H1 (cell line): ENCODE results near the gene GPR160. TPM values are rescaled to one million over a fixed set of nuclear protein-coding genes. Genes with fewer than 3 reads are reported as not detected.
A peak's percentile ranks its signal among the peaks of the same experiment; 100 is the strongest.

Experiments
- CTCF ChIA-PET: fragments of 300-600 bp; sonication (Branson Sonifier 250); formaldehyde crosslinking; loops from one replicate; lab custom pipeline; 2021; ENCODE audit not compliant: partially characterized antibody; lab: Charles Lee
- POLR2A ChIA-PET: fragments of 300-600 bp; sonication (Branson Sonifier 250); formaldehyde crosslinking; loops from one replicate; lab custom pipeline; 2021; ENCODE audit warnings: inconsistent platforms; ENCODE audit not compliant: partially characterized antibody; lab: Charles Lee
- DNase-seq, 2 experiments: peaks; one replicate each; pipeline versions ENCODE4 v3.0.0 to v3.0.0-alpha.2; 2010 to 2022; ENCODE audit warnings: low spot score in 2 of 2, low read depth in 1 of 2, mixed read lengths in 1 of 2
- FAIRE-seq: peaks from 2 replicates; lab custom pipeline; 2011; peaks lifted over from hg19 to GRCh38; lab: Jason Lieb, UNC
- H2AFZ ChIP-seq: 2 replicates; pipeline ENCODE4 v1.8.1; 2012; ENCODE audit warnings: low read length, inconsistent platforms
- H2AK5ac ChIP-seq: 2 replicates; pipeline ENCODE4 v1.6.1; 2013; ENCODE audit warnings: low read depth, low read length
- H2BK120ac ChIP-seq: replicated peaks from 2 replicates; pipeline ENCODE3; 2013; ENCODE audit warnings: low read depth, low read length, inconsistent platforms
- H2BK12ac ChIP-seq: 2 replicates; pipeline ENCODE4 v1.6.1; 2013; ENCODE audit warnings: low read depth, low read length
- H2BK15ac ChIP-seq: 2 replicates; pipeline ENCODE4 v1.6.1; 2013; ENCODE audit warnings: low read length
- H2BK20ac ChIP-seq: 2 replicates; pipeline ENCODE4 v1.6.1; 2013; ENCODE audit warnings: low read length
- H2BK5ac ChIP-seq: 2 replicates; pipeline ENCODE4 v1.6.1; 2013; ENCODE audit warnings: low read depth, low read length
- H3K14ac ChIP-seq: 2 replicates; pipeline ENCODE4 v1.6.1; 2013; ENCODE audit warnings: inconsistent platforms; ENCODE audit not compliant: insufficient read length
- H3K18ac ChIP-seq: 2 replicates; pipeline ENCODE4 v1.6.1; 2013; ENCODE audit warnings: low read length; ENCODE audit errors: extremely low read depth
- H3K23ac ChIP-seq: 2 replicates; pipeline ENCODE4 v1.6.1; 2013; ENCODE audit warnings: inconsistent platforms; ENCODE audit not compliant: insufficient read length
- H3K23me2 ChIP-seq: 2 replicates; pipeline ENCODE4 v1.6.1; 2013; ENCODE audit warnings: low read depth, low read length
- H3K27ac ChIP-seq: 2 replicates; pipeline ENCODE4 v1.6.1; 2011; ENCODE audit warnings: low read depth, low read length, inconsistent platforms
- H3K27me3 ChIP-seq, 4 experiments: replicated peaks in 1 of 4; 1 replicate in 1 of 4; 2 replicates in 3 of 4; pipeline versions ENCODE4 v1.6.1 to v1.8.1; 2011 to 2013; ENCODE audit warnings: low read length in 3 of 4, mild to moderate bottlenecking in 3 of 4, inconsistent platforms in 2 of 4, mixed read lengths in 2 of 4, moderate library complexity in 1 of 4; ENCODE audit not compliant: control insufficient read depth in 3 of 4, insufficient read depth in 3 of 4; ENCODE audit errors: extremely low read depth in 1 of 4
- H3K36me3 ChIP-seq, 4 experiments: 2 replicates each; pipeline versions ENCODE4 v1.6.1 to v1.8.1; 2011 to 2013; ENCODE audit warnings: mild to moderate bottlenecking in 4 of 4, low read length in 3 of 4, moderate library complexity in 2 of 4, control low read depth in 1 of 4, inconsistent platforms in 1 of 4; ENCODE audit not compliant: insufficient read depth in 4 of 4, control insufficient read depth in 2 of 4
- H3K4ac ChIP-seq: replicated peaks from 2 replicates; pipeline ENCODE3; 2013; ENCODE audit warnings: low read length, low read depth, mixed read lengths, inconsistent platforms; ENCODE audit not compliant: insufficient read length
- H3K4me1 ChIP-seq, 4 experiments: replicated peaks in 1 of 4; 1 replicate in 1 of 4; 2 replicates in 3 of 4; pipeline versions ENCODE4 v1.6.1 to v1.8.1; 2011 to 2013; ENCODE audit warnings: low read length in 3 of 4, inconsistent platforms in 2 of 4, mixed read lengths in 1 of 4; ENCODE audit not compliant: insufficient read depth in 4 of 4, control insufficient read depth in 3 of 4
- H3K4me2 ChIP-seq, 2 experiments: 2 replicates each; pipeline versions ENCODE4 v1.6.1 to v1.8.1; 2011 to 2013; ENCODE audit warnings: low read depth in 2 of 2, low read length in 2 of 2, control low read depth in 1 of 2, inconsistent platforms in 1 of 2, mild to moderate bottlenecking in 1 of 2; ENCODE audit not compliant: insufficient read depth in 1 of 2
- H3K4me3 ChIP-seq, 4 experiments: fragments of 200-600, 300-600 bp in 1 of 4; sonication (generic), shearing (Covaris generic), sonication (Bioruptor Twin) in 1 of 4; 2 replicates each; pipeline versions ENCODE4 v1.5.1 to v1.8.1; 2011 to 2016; ENCODE audit warnings: low read length in 4 of 4, low read depth in 3 of 4, control low read depth in 2 of 4, inconsistent platforms in 2 of 4, mild to moderate bottlenecking in 2 of 4, mixed read lengths in 1 of 4, moderate library complexity in 1 of 4; ENCODE audit not compliant: insufficient read depth in 2 of 4; ENCODE audit errors: extremely low read depth in 1 of 4
- H3K56ac ChIP-seq: replicated peaks from 2 replicates; pipeline ENCODE3; 2013; ENCODE audit warnings: low read depth, mild to moderate bottlenecking, mixed read lengths, low read length, inconsistent platforms; ENCODE audit not compliant: insufficient read length
- H3K79me1 ChIP-seq: 2 replicates; pipeline ENCODE4 v1.6.1; 2013; ENCODE audit warnings: low read depth, low read length, control low read depth
- H3K79me2 ChIP-seq, 2 experiments: 2 replicates each; pipeline versions ENCODE4 v1.6.1 to v1.8.1; 2012 to 2013; ENCODE audit warnings: low read length in 2 of 2, mild to moderate bottlenecking in 2 of 2, inconsistent platforms in 1 of 2; ENCODE audit not compliant: insufficient read depth in 2 of 2, control insufficient read depth in 1 of 2
- H3K9ac ChIP-seq, 4 experiments: replicated peaks in 1 of 4; 1 replicate in 1 of 4; 2 replicates in 3 of 4; pipeline versions ENCODE4 v1.6.1 to v1.8.1; 2011 to 2013; ENCODE audit warnings: low read depth in 3 of 4, low read length in 3 of 4, control low read depth in 2 of 4, mild to moderate bottlenecking in 2 of 4, moderate library complexity in 2 of 4, inconsistent platforms in 1 of 4; ENCODE audit errors: extremely low read depth in 1 of 4
- H3K9me3 ChIP-seq, 2 experiments: 2 replicates each; pipeline versions ENCODE4 v1.6.1 to v1.8.1; 2012 to 2013; ENCODE audit warnings: mild to moderate bottlenecking in 2 of 2, moderate library complexity in 2 of 2, control low read depth in 1 of 2, inconsistent platforms in 1 of 2, low read depth in 1 of 2, low read length in 1 of 2, mixed read lengths in 1 of 2; ENCODE audit not compliant: insufficient read depth in 2 of 2
- H4K20me1 ChIP-seq, 2 experiments: replicated peaks in 1 of 2; 2 replicates each; pipeline versions ENCODE3 to v1.8.1; 2011 to 2013; ENCODE audit warnings: inconsistent platforms in 2 of 2, low read length in 2 of 2, mild to moderate bottlenecking in 1 of 2; ENCODE audit not compliant: insufficient read depth in 2 of 2, control insufficient read depth in 1 of 2
- H4K5ac ChIP-seq: 2 replicates; pipeline ENCODE4 v1.6.1; 2013; ENCODE audit warnings: low read length, low read depth, mixed read lengths, inconsistent platforms; ENCODE audit not compliant: insufficient read length
- H4K8ac ChIP-seq: 2 replicates; pipeline ENCODE4 v1.8.0; 2013; ENCODE audit warnings: mild to moderate bottlenecking, moderate library complexity, low read length, inconsistent platforms; ENCODE audit not compliant: insufficient read depth; ENCODE audit errors: extremely low read depth
- H4K91ac ChIP-seq: replicated peaks from 2 replicates; pipeline ENCODE3; 2013; ENCODE audit warnings: low read length, mixed read lengths, inconsistent platforms; ENCODE audit not compliant: insufficient read length
- CBX5 ChIP-seq: fragments of 300-800, 300-1000 bp; sonication (generic); IDR thresholded peaks from 2 replicates; pipeline ENCODE4 v1.7.1; 2016; ENCODE audit warnings: antibody characterized with exemption, low read length, low read depth
- EP300 ChIP-seq, 2 experiments: IDR thresholded peaks; 1 replicate in 1 of 2; 2 replicates in 1 of 2; pipeline ENCODE4 v1.6.1; 2011 to 2012; ENCODE audit warnings: low read depth in 2 of 2, low read length in 2 of 2, mild to moderate bottlenecking in 2 of 2, borderline replicate concordance in 1 of 2, inconsistent platforms in 1 of 2, moderate library complexity in 1 of 2
- FOSL1 ChIP-seq: IDR thresholded peaks from 2 replicates; pipeline ENCODE4 v1.6.1; 2011; ENCODE audit warnings: mild to moderate bottlenecking, low read depth, low read length, moderate library complexity; ENCODE audit not compliant: insufficient read depth
- NRF1 ChIP-seq: IDR thresholded peaks from 2 replicates; pipeline ENCODE4 v1.6.1; 2011; ENCODE audit warnings: mild to moderate bottlenecking, low read depth, low read length, improper control_type of control experiment
- PHF8 ChIP-seq: fragments of 200-600 bp; sonication (generic); conservative IDR thresholded peaks from 2 replicates; pipeline ENCODE4 v1.7.1; 2012; ENCODE audit warnings: low read depth, mild to moderate bottlenecking, inconsistent platforms, low read length, moderate library complexity
- RBBP5 ChIP-seq: IDR thresholded peaks from 2 replicates; pipeline ENCODE4 v1.7.1; 2012; ENCODE audit warnings: low read depth, mild to moderate bottlenecking, inconsistent platforms, low read length, moderate library complexity, borderline replicate concordance
- SAP30 ChIP-seq: fragments of 300-600 bp; sonication (generic); IDR thresholded peaks from 2 replicates; pipeline ENCODE4 v1.7.1; 2012; ENCODE audit warnings: low read length, moderate library complexity, mild to moderate bottlenecking, inconsistent platforms; ENCODE audit not compliant: insufficient read depth, insufficient replicate concordance
- SIX5 ChIP-seq: IDR thresholded peaks from 2 replicates; pipeline ENCODE4 v1.6.1; 2011; ENCODE audit warnings: mild to moderate bottlenecking, low read depth, low read length
- SP1 ChIP-seq: IDR thresholded peaks from 2 replicates; pipeline ENCODE4 v1.6.1; 2011; ENCODE audit warnings: low read depth, low read length
- YY1 ChIP-seq: IDR thresholded peaks from 2 replicates; pipeline ENCODE4 v1.6.1; 2011; ENCODE audit warnings: low read depth, mild to moderate bottlenecking, low read length
- WGBS, 2 experiments: shearing (Covaris generic) in 1 of 2; methylation state at CpG; one replicate each; pipeline versions ENCODE4 v1.1.6 to v1.1.7; 2013 to 2015; ENCODE audit warnings: low lambda C conversion rate in 2 of 2, mixed read lengths in 2 of 2, inconsistent platforms in 1 of 2, low coverage in 1 of 2, missing lambda C conversion rate in 1 of 2; ENCODE audit not compliant: insufficient replicate concordance in 2 of 2, insufficient coverage in 1 of 2, insufficient read length in 1 of 2; ENCODE audit errors: extremely low coverage in 1 of 2, missing lambda C conversion rate in 1 of 2; 5-methylcytosine and 5-hydroxymethylcytosine counted together
- polyA plus RNA-seq, 7 experiments: library from polyadenylated mRNA; depleted of rRNA in 3 of 7; stranded (reverse) in 5 of 7; unstranded in 2 of 7; fragments of >200 nt in 5 of 7; fragments of 200-250 nt in 2 of 7; gene quantifications; 1 replicate in 5 of 7; 2 replicates in 1 of 7; 4 replicates in 1 of 7; pipeline versions ENCODE4 v1.2.1 to v1.2.3, GENCODE V29; 2011 to 2013; ENCODE audit warnings: missing spikeins in 2 of 7, mixed read lengths in 2 of 7
- total RNA-seq: library from RNA; stranded (reverse); fragmentation: NEBNext Ultra II Directional; extraction: Animal tissue kit (Norgen Biotek cat#: 25700); gene quantifications from 2 replicates; pipeline ENCODE4 v1.2.1, GENCODE V29; 2021

The GPR160 gene
- total and polyA plus RNA-seq, 2 of the 8 experiments (the other 6 are each of a cell fraction or from before 2014, with no cell fraction given) = 14.3 to 16.6 TPM

GRCh38 chr3:170007031-170007663, 30.6 kb upstream of the GPR160 start:
- 87% methylated on average over 7 of the region's 7 CpGs; no CpG with 5 or more reads in 1 of the 2 experiments for WGBS, 2 experiments
- Histone ChIP-seq H3K23me2 (no peaks in the 10 kb centered on the region), H3K27ac (no peak overlapping the region), H4K5ac (no peak overlapping the region), H2BK12ac (no peak overlapping the region), H3K4me3 (no peak overlapping the region), H3K4ac (no peak overlapping the region), H3K4me2 (no peak overlapping the region), H2BK15ac (peak overlapping the region; percentile 40; the same call in 1 of the 2 replicates), H2AFZ (peak overlapping the region; percentile 96), H2BK5ac (no peak overlapping the region), H3K23ac (no peak overlapping the region), H2AK5ac (no peak overlapping the region), H3K36me3 (no peaks in the 10 kb centered on the region), H4K91ac (no peak overlapping the region), H3K27me3 (no peaks in the 10 kb centered on the region), H2BK20ac (no peak overlapping the region), H4K8ac (no peak overlapping the region), H3K9me3 (no peaks in the 10 kb centered on the region)
- DNase-seq = no peak
- CTCF ChIA-PET = interaction anchor here (0.6 to 5.6 kb wide), 3 partner anchors 14 to 198 kb away, joined by 3 to 42 read pairs (median 3); no protein-coding TSS in a partner anchor
- FAIRE-seq = no peak
- TF ChIP-seq PHF8 (no peak), SP1 (no peak), CBX5 (no peak), YY1 (no peak), RBBP5 (no peak), SIX5 (no peak), SAP30 (no peak), EP300 (IDR thresholded peaks at IDR 0.05; ENCODE audit: borderline replicate concordance in 1 of 2, low read depth in 2 of 2, low read length in 2 of 2) (no peak), FOSL1 (no peak), NRF1 (no peak)
- TF ChIP-seq, all 59 proteins: peak for 0
- H2BK120ac ChIP-seq = no peak overlapping the region
- H3K14ac ChIP-seq = no peak overlapping the region
- H3K79me1 ChIP-seq = no peaks in the 10 kb centered on the region
- H3K79me2 ChIP-seq = no peaks in the 10 kb centered on the region
- H3K56ac ChIP-seq = no peak overlapping the region
- no peak overlapping the region for H3K9ac ChIP-seq
- no peaks in the 10 kb centered on the region for H4K20me1 ChIP-seq
- no peaks in the 10 kb centered on the region for H3K4me1 ChIP-seq
- POLR2A ChIA-PET = no interaction called here
- no peak overlapping the region for H3K18ac ChIP-seq
